Measurements from ENCODE around the gene GTF3C2. TPM values are rescaled to one million over a fixed set of nuclear protein-coding genes. Genes with fewer than 3 reads are reported as not detected.

The GTF3C2 gene
- total and polyA plus RNA-seq, 2 of the 13 experiments (the other 11 are each of a cell fraction or from before 2014, with no cell fraction given): 77.5 to 130 TPM

- TF ChIP-seq RBAK (CRISPR knock-in tag; IDR thresholded peaks at IDR 0.05) (no peak), HMG20B (CRISPR knock-in tag; conservative IDR thresholded peaks at IDR 0.05) (0 out of 2 replicates have a peak, but pooled peaks have one; percentile 22), ZNF24 (IDR thresholded peaks at IDR 0.05) (no peak), ZNF343 (CRISPR knock-in tag; IDR thresholded peaks at IDR 0.05) (0 out of 2 replicates have a peak, but pooled peaks have one; percentile 68), SIX4 (CRISPR knock-in tag; IDR thresholded peaks at IDR 0.05) (peak; percentile 30), ONECUT2 (CRISPR knock-in tag; IDR thresholded peaks at IDR 0.05) (0 out of 2 replicates have a peak, but pooled peaks have one; percentile 34), ETS1 (CRISPR knock-in tag; IDR thresholded peaks at IDR 0.05) (no peak; the same call in 1 of the 2 replicates), MYC (CRISPR knock-in tag; IDR thresholded peaks at IDR 0.05; ENCODE audit: borderline replicate concordance) (peak; percentile 96), ZNF225 (CRISPR knock-in tag; IDR thresholded peaks at IDR 0.05) (peak; percentile 79), ZNF790 (CRISPR knock-in tag; IDR thresholded peaks at IDR 0.05; ENCODE audit: borderline replicate concordance) (peak; percentile 90), HHEX (CRISPR knock-in tag; IDR thresholded peaks at IDR 0.05) (peak; percentile 38; the same call in 1 of the 2 replicates), ZNF562 (CRISPR knock-in tag; IDR thresholded peaks at IDR 0.05; ENCODE audit: borderline replicate concordance) (no peak), DPF2 (CRISPR knock-in tag; IDR thresholded peaks at IDR 0.05; ENCODE audit: borderline replicate concordance, low read depth) (peak; percentile 19; the same call in 1 of the 2 replicates), RAD51 (IDR thresholded peaks at IDR 0.05; ENCODE audit: borderline replicate concordance) (no peak), SMAD9 (CRISPR knock-in tag; IDR thresholded peaks at IDR 0.05) (no peak), ZNF317 (CRISPR knock-in tag; IDR thresholded peaks at IDR 0.05) (peak; percentile 71; the same call in 1 of the 2 replicates), ZNF207 (IDR thresholded peaks at IDR 0.05; ENCODE audit: borderline replicate concordance) (no peak), ZFYVE20 (CRISPR knock-in tag; IDR thresholded peaks at IDR 0.05; ENCODE audit: borderline replicate concordance, low read depth) (no peak), ZNF773 (CRISPR knock-in tag; IDR thresholded peaks at IDR 0.05; ENCODE audit: borderline replicate concordance) (no peak), TOE1 (CRISPR knock-in tag; IDR thresholded peaks at IDR 0.05) (no peak), ZNF713 (CRISPR knock-in tag; IDR thresholded peaks at IDR 0.05) (0 out of 2 replicates have a peak, but pooled peaks have one; percentile 90), LCORL (IDR thresholded peaks at IDR 0.05) (no peak), LCORL (CRISPR knock-in tag; IDR thresholded peaks at IDR 0.05) (peak; percentile 81; the same call in 1 of the 2 replicates)
- TF ChIP-seq, protein P1, sequence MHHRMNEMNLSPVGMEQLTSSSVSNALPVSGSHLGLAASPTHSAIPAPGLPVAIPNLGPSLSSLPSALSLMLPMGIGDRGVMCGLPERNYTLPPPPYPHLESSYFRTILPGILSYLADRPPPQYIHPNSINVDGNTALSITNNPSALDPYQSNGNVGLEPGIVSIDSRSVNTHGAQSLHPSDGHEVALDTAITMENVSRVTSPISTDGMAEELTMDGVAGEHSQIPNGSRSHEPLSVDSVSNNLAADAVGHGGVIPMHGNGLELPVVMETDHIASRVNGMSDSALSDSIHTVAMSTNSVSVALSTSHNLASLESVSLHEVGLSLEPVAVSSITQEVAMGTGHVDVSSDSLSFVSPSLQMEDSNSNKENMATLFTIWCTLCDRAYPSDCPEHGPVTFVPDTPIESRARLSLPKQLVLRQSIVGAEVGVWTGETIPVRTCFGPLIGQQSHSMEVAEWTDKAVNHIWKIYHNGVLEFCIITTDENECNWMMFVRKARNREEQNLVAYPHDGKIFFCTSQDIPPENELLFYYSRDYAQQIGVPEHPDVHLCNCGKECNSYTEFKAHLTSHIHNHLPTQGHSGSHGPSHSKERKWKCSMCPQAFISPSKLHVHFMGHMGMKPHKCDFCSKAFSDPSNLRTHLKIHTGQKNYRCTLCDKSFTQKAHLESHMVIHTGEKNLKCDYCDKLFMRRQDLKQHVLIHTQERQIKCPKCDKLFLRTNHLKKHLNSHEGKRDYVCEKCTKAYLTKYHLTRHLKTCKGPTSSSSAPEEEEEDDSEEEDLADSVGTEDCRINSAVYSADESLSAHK (CRISPR knock-in tag; IDR thresholded peaks at IDR 0.05; ENCODE audit: borderline replicate concordance): no peak
- TF ChIP-seq, protein P2, sequence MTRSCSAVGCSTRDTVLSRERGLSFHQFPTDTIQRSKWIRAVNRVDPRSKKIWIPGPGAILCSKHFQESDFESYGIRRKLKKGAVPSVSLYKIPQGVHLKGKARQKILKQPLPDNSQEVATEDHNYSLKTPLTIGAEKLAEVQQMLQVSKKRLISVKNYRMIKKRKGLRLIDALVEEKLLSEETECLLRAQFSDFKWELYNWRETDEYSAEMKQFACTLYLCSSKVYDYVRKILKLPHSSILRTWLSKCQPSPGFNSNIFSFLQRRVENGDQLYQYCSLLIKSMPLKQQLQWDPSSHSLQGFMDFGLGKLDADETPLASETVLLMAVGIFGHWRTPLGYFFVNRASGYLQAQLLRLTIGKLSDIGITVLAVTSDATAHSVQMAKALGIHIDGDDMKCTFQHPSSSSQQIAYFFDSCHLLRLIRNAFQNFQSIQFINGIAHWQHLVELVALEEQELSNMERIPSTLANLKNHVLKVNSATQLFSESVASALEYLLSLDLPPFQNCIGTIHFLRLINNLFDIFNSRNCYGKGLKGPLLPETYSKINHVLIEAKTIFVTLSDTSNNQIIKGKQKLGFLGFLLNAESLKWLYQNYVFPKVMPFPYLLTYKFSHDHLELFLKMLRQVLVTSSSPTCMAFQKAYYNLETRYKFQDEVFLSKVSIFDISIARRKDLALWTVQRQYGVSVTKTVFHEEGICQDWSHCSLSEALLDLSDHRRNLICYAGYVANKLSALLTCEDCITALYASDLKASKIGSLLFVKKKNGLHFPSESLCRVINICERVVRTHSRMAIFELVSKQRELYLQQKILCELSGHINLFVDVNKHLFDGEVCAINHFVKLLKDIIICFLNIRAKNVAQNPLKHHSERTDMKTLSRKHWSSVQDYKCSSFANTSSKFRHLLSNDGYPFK (CRISPR knock-in tag; IDR thresholded peaks at IDR 0.05; ENCODE audit: borderline replicate concordance): peak; percentile 97
Measured at GRCh38 chr2:27356382-27357181, at the start of gene GTF3C2 (continued).
